ENCODE data around the gene FMO2.

- peak; percentile 47 to 60 (median 54) for TF ChIP-seq CTCF (IDR thresholded peaks at IDR 0.05)
- no peak for TF ChIP-seq POLR2A (IDR thresholded peaks at IDR 0.05)
Measured at GRCh38 chr1:171245458-171246064, 60.5 kb downstream of the FMO2 start.
